Natural killer cell (primary cell): Measurements from ENCODE around the gene C1orf105. TPM values are rescaled to one million over a fixed set of nuclear protein-coding genes. Genes with fewer than 3 reads are reported as not detected.

ENCODE experiments used
- ATAC-seq, 3 donors: fragments of 150-1000 bp in 2 of 3; fragments of 200-7000 bp in 1 of 3; cut with Tn5 transposase; 1 replicate in 1 of 3; 2 replicates in 2 of 3; pipeline ENCODE4 v1.10.0; 2021; ENCODE audit warnings: mild to moderate bottlenecking in 2 of 3, moderate library complexity in 2 of 3
- DNase-seq, 2 donors: peaks; one replicate each; pipeline versions ENCODE4 v3.0.0 to v3.0.0-alpha.2; 2013 to 2021; ENCODE audit warnings: mixed read lengths in 1 of 2
- H3K27ac ChIP-seq: one replicate; pipeline ENCODE4 v1.5.1; 2013; ENCODE audit warnings: mild to moderate bottlenecking, low read length
- H3K27me3 ChIP-seq: one replicate; pipeline ENCODE4 v1.6.1; 2013; ENCODE audit warnings: low read length; ENCODE audit not compliant: control insufficient read depth, insufficient read depth
- H3K36me3 ChIP-seq: one replicate; pipeline ENCODE4 v1.6.1; 2013; ENCODE audit warnings: low read length; ENCODE audit not compliant: control insufficient read depth, insufficient read depth
- H3K4me1 ChIP-seq: one replicate; pipeline ENCODE4 v1.6.1; 2013; ENCODE audit warnings: low read length; ENCODE audit not compliant: control insufficient read depth, insufficient read depth
- H3K4me3 ChIP-seq: one replicate; pipeline ENCODE4 v1.5.1; 2013; ENCODE audit warnings: low read length
- H3K9me3 ChIP-seq: one replicate; pipeline ENCODE4 v1.6.1; 2013; ENCODE audit warnings: low read length; ENCODE audit not compliant: control insufficient read depth, insufficient read depth
- H3K27ac Mint-ChIP-seq, 2 donors: one replicate each; pipeline ENCODE4 v1.8.0; 2022; ENCODE audit warnings: mild to moderate bottlenecking in 2 of 2, mixed read lengths in 2 of 2, moderate library complexity in 1 of 2
- H3K27me3 Mint-ChIP-seq, 2 donors: one replicate each; pipeline ENCODE4 v1.8.0; 2022; ENCODE audit warnings: low read depth in 2 of 2, mixed read lengths in 2 of 2
- H3K36me3 Mint-ChIP-seq: one replicate; pipeline ENCODE4 v1.8.0; 2022; ENCODE audit warnings: mixed read lengths
- H3K4me1 Mint-ChIP-seq, 2 donors: one replicate each; pipeline ENCODE4 v1.8.0; 2022; ENCODE audit warnings: mixed read lengths in 2 of 2
- H3K4me3 Mint-ChIP-seq: one replicate; pipeline ENCODE4 v1.8.0; 2022; ENCODE audit warnings: mild to moderate bottlenecking, moderate library complexity, mixed read lengths
- H3K9me3 Mint-ChIP-seq, 2 donors: one replicate each; pipeline ENCODE4 v1.8.0; 2022; ENCODE audit warnings: mixed read lengths in 2 of 2
- CTCF ChIP-seq: fragments of 200-600 bp; IDR thresholded peaks from one replicate; pipeline ENCODE4 v1.8.0; 2022; ENCODE audit warnings: antibody characterized with exemption
- WGBS: methylation state at CpG from one replicate; pipeline ENCODE4 v1.1.7; 2013; ENCODE audit warnings: missing lambda C conversion rate; ENCODE audit not compliant: insufficient coverage; 5-methylcytosine and 5-hydroxymethylcytosine counted together
- intact Hi-C: fragments of 100-400 bp; cut with micrococcal nuclease; formaldehyde crosslinking; loops from one replicate; pipeline ENCODE4 v1.14.2; 2022
- total RNA-seq, 4 donors: library from RNA; stranded (reverse); fragments of 120-200 nt in 1 of 4; gene quantifications; one replicate each; pipeline versions ENCODE4 v1.2.3 to v1.2.4, GENCODE V29; 2013 to 2022

C1orf105 gene
- total RNA-seq, 3 donors from 2014 or later (not counting 1 experiment from before 2014, with no cell fraction given), result not detected

GRCh38 chr1:172388490-172388889 is 32.0 kb upstream of the C1orf105 start:
- no peak for DNase-seq
- no peak for ATAC-seq
- no peaks in the 10 kb centered on the region for H3K27me3 Mint-ChIP-seq
- no peaks in the 10 kb centered on the region for H3K36me3 Mint-ChIP-seq
- Histone ChIP-seq H3K9me3 (no peaks in the 10 kb centered on the region), H3K27me3 (no peaks in the 10 kb centered on the region), H3K36me3 (no peaks in the 10 kb centered on the region), H3K4me3 (no peak overlapping the region), H3K4me1 (peaks cover 3% of the 10 kb centered on the region), H3K27ac (no peak overlapping the region)
- WGBS, result over 99% methylated on average over 8 of the region's 8 CpGs
- no peak overlapping the region for H3K4me3 Mint-ChIP-seq
- no peaks in the 10 kb centered on the region for H3K9me3 Mint-ChIP-seq
- H3K4me1 Mint-ChIP-seq, result peaks cover 5 to 12% of the 10 kb centered on the region in 2 donors
- intact Hi-C loops, result no loop called here
- no peak overlapping the region for H3K27ac Mint-ChIP-seq
- no peak for TF ChIP-seq CTCF

- intact Hi-C loops, result no loop called here
- ATAC-seq (no peak), DNase-seq (no peak)
- Histone ChIP-seq H3K4me1 (peaks cover 16% of the 10 kb centered on the region), H3K9me3 (no peaks in the 10 kb centered on the region), H3K27me3 (no peaks in the 10 kb centered on the region), H3K36me3 (no peaks in the 10 kb centered on the region), H3K4me3 (no peak overlapping the region), H3K27ac (peak overlapping the region; percentile 76)
- no peak overlapping the region for H3K27ac Mint-ChIP-seq
- peaks cover 22 to 30% of the 10 kb centered on the region in 2 donors for H3K4me1 Mint-ChIP-seq
- 79% methylated on average over 1 of the region's 3 CpGs for WGBS
- no peaks in the 10 kb centered on the region for H3K9me3 Mint-ChIP-seq
- no peak overlapping the region for H3K4me3 Mint-ChIP-seq
- H3K36me3 Mint-ChIP-seq, result no peaks in the 10 kb centered on the region
- H3K27me3 Mint-ChIP-seq, result no peaks in the 10 kb centered on the region
- no peak for TF ChIP-seq CTCF
Measured at GRCh38 chr1:172390301-172390682, 30.2 kb upstream of the C1orf105 start.

GRCh38 chr1:172390683-172391551 is 29.6 kb upstream of the C1orf105 start:
- H3K4me1 ChIP-seq, result peaks cover 17% of the 10 kb centered on the region
- DNase-seq, result no peak
- Mint-ChIP-seq H3K9me3 (no peaks in the 10 kb centered on the region), H3K27ac (peak overlapping the region in 1 of 2 donors; percentile 26), H3K36me3 (no peaks in the 10 kb centered on the region), H3K27me3 (no peaks in the 10 kb centered on the region), H3K4me3 (no peak overlapping the region), H3K4me1 (peaks cover 22 to 30% of the 10 kb centered on the region in 2 donors)
- no peaks in the 10 kb centered on the region for H3K27me3 ChIP-seq
- peak overlapping the region; percentile 76 for H3K27ac ChIP-seq
- no peak for TF ChIP-seq CTCF
- H3K4me3 ChIP-seq, result peak overlapping the region; percentile 2
- WGBS, result 79% methylated on average over 8 of the region's 9 CpGs
- no peaks in the 10 kb centered on the region for H3K9me3 ChIP-seq
- no peak for ATAC-seq
- intact Hi-C loops, result no loop called here
- no peaks in the 10 kb centered on the region for H3K36me3 ChIP-seq
